GM12878 (cell line): Measurements from ENCODE around the gene TUBA4B. TPM values are rescaled to one million over a fixed set of nuclear protein-coding genes. Genes with fewer than 3 reads are reported as not detected.

Experiments
- ATAC-seq: fragments of 200-7000 bp; cut with Tn5 transposase; 3 replicates; pipeline ENCODE4 v1.9.1; 2020; ENCODE audit warnings: mild to moderate bottlenecking, moderate library complexity
- BruUV-seq: library from RNA; stranded (reverse); fragments of 400-500 nt; replicated peaks from 2 replicates; lab custom pipeline; 2021; lab: Mats Ljungman, UMichigan
- CTCF ChIA-PET: fragments of 300-600 bp; sonication (Branson Sonifier 250); formaldehyde crosslinking; extraction: SDS; loops from one replicate; lab custom pipeline; 2021; ENCODE audit warnings: inconsistent platforms; lab: Yijun Ruan, JAX
- POLR2A ChIA-PET: fragments of 350-600 bp; formaldehyde crosslinking; extraction: SDS; loops from one replicate; lab custom pipeline; 2021; ENCODE audit warnings: inconsistent platforms; lab: Charles Lee
- RAD21 ChIA-PET: fragments of 300-600 bp; sonication (Branson Sonifier 250); formaldehyde crosslinking; loops from one replicate; lab custom pipeline; 2023; ENCODE audit warnings: antibody characterized with exemption; ENCODE audit not compliant: unreplicated experiment; lab: Charles Lee
- SMC1A ChIA-PET: fragments of 300-600 bp; sonication (Branson Sonifier 250); formaldehyde crosslinking; loops from one replicate; lab custom pipeline; 2023; ENCODE audit not compliant: unreplicated experiment, uncharacterized antibody; lab: Charles Lee
- DNase-seq: peaks from one replicate; pipeline ENCODE4 v3.0.0-alpha.2; 2011; ENCODE audit warnings: low read depth, low spot score
- FAIRE-seq: peaks from 3 replicates; lab custom pipeline; 2011; peaks lifted over from hg19 to GRCh38; lab: Jason Lieb, UNC
- H2AFZ ChIP-seq: 2 replicates; pipeline ENCODE4 v1.6.0; 2011; ENCODE audit warnings: low read depth, low read length, control low read depth; ENCODE audit not compliant: control insufficient read depth
- H3K27ac ChIP-seq: 2 replicates; pipeline ENCODE4 v1.5.1; 2011; ENCODE audit warnings: control low read depth; ENCODE audit not compliant: control insufficient read depth, insufficient read depth
- H3K27me3 ChIP-seq, 2 experiments: replicated peaks in 1 of 2; 2 replicates each; pipeline versions ENCODE4 v1.6.0 to v1.6.1; 2011; ENCODE audit warnings: low read length in 1 of 2; ENCODE audit not compliant: control insufficient read depth in 2 of 2, insufficient read depth in 2 of 2
- H3K36me3 ChIP-seq, 2 experiments: 2 replicates each; pipeline ENCODE4 v1.5.1; 2011; ENCODE audit warnings: low read length in 1 of 2; ENCODE audit not compliant: control insufficient read depth in 2 of 2, insufficient read depth in 2 of 2
- H3K4me1 ChIP-seq: 2 replicates; pipeline ENCODE4 v1.6.1; 2011; ENCODE audit warnings: mild to moderate bottlenecking, low read length, moderate library complexity, mixed read lengths; ENCODE audit not compliant: control insufficient read depth, insufficient read depth
- H3K4me2 ChIP-seq: 2 replicates; pipeline ENCODE4 v1.6.0; 2011; ENCODE audit warnings: control low read depth; ENCODE audit not compliant: control insufficient read depth, insufficient read depth
- H3K4me3 ChIP-seq: fragments of 200-600 bp; sonication (generic); 2 replicates; pipeline ENCODE4 v1.5.1; 2016
- H3K79me2 ChIP-seq: 2 replicates; pipeline ENCODE4 v1.6.0; 2011; ENCODE audit warnings: low read length; ENCODE audit not compliant: control insufficient read depth, insufficient read depth
- H3K9ac ChIP-seq: 2 replicates; pipeline ENCODE4 v1.8.0; 2011; ENCODE audit warnings: low read length, control low read depth, mixed read lengths; ENCODE audit not compliant: control insufficient read depth, insufficient read depth
- H3K9me3 ChIP-seq: replicated peaks from 3 replicates; pipeline ENCODE4 v1.5.1; 2011; ENCODE audit warnings: mild to moderate bottlenecking, low read length; ENCODE audit not compliant: control insufficient read depth, insufficient read depth
- H4K20me1 ChIP-seq: 2 replicates; pipeline ENCODE4 v1.6.0; 2011; ENCODE audit not compliant: control insufficient read depth, insufficient read depth
- CEBPB ChIP-seq, 2 experiments: fragments of 150-350 bp in 1 of 2; IDR thresholded peaks; 2 replicates each; pipeline ENCODE4 v1.6.1; 2012 to 2014; ENCODE audit warnings: low read depth in 2 of 2, low read length in 2 of 2, borderline replicate concordance in 1 of 2, inconsistent platforms in 1 of 2
- RUNX3 ChIP-seq: IDR thresholded peaks from 2 replicates; pipeline ENCODE4 v1.6.1; 2012; ENCODE audit warnings: low read length, inconsistent platforms
- WGBS: methylation state at CpG from one replicate; pipeline ENCODE4 v1.1.6; 2016; ENCODE audit warnings: low lambda C conversion rate; ENCODE audit not compliant: insufficient replicate concordance, insufficient coverage; ENCODE audit errors: missing lambda C conversion rate; 5-methylcytosine and 5-hydroxymethylcytosine counted together
- in situ Hi-C: fragments of 300-500 bp; cut with MboI; formaldehyde crosslinking; loops from 9 replicates; pipeline ENCODE4 v1.14.3; 2018; ENCODE audit warnings: mixed read lengths
- intact Hi-C: fragments of 100-400 bp; cut with micrococcal nuclease; formaldehyde crosslinking; loops from one replicate; pipeline ENCODE4 v1.14.2; 2022; ENCODE audit not compliant: unreplicated experiment
- polyA plus RNA-seq, 11 experiments: library from polyadenylated mRNA; depleted of rRNA in 4 of 11; unstranded in 6 of 11; stranded (reverse) in 5 of 11; fragments of >200 nt; fragmentation: Nextera tagmentation in 4 of 11; fragmentation: Illumina TruSeq in 1 of 11; extraction: Ambion mirVana in 4 of 11; extraction: Trizol in 1 of 11; gene quantifications; 1 replicate in 1 of 11; 2 replicates in 10 of 11; pipeline versions ENCODE4 v1.2.1 to v1.2.3, GENCODE V29; 2011 to 2016; ENCODE audit warnings: inconsistent platforms in 2 of 11, missing spikeins in 2 of 11, low read depth in 1 of 11
- total RNA-seq, 4 experiments: library from RNA; depleted of rRNA in 3 of 4; stranded (reverse); fragments of >200 nt in 3 of 4; fragmentation: Illumina TruSeq in 1 of 4; extraction: Trizol in 1 of 4; gene quantifications; 2 replicates each; pipeline versions ENCODE4 v1.2.1 to v1.2.3, GENCODE V29; 2013 to 2021
- TF ChIP-seq, protein P1 (sequence below): fragments of 450-650 bp; IDR thresholded peaks from 2 replicates; pipeline ENCODE4 v1.6.1; 2017; ENCODE audit warnings: mild to moderate bottlenecking, moderate library complexity
- TF ChIP-seq, protein P2 (sequence below): fragments of 450-650 bp; formaldehyde crosslinking; IDR thresholded peaks from 2 replicates; pipeline ENCODE4 v1.4.0; 2022; ENCODE audit warnings: mild to moderate bottlenecking, moderate library complexity

The TUBA4B gene
- total and polyA plus RNA-seq, 10 of the 15 experiments (the other 5 are each of a cell fraction or from before 2014, with no cell fraction given) = 0.07 TPM; not detected in 9

DNA sequence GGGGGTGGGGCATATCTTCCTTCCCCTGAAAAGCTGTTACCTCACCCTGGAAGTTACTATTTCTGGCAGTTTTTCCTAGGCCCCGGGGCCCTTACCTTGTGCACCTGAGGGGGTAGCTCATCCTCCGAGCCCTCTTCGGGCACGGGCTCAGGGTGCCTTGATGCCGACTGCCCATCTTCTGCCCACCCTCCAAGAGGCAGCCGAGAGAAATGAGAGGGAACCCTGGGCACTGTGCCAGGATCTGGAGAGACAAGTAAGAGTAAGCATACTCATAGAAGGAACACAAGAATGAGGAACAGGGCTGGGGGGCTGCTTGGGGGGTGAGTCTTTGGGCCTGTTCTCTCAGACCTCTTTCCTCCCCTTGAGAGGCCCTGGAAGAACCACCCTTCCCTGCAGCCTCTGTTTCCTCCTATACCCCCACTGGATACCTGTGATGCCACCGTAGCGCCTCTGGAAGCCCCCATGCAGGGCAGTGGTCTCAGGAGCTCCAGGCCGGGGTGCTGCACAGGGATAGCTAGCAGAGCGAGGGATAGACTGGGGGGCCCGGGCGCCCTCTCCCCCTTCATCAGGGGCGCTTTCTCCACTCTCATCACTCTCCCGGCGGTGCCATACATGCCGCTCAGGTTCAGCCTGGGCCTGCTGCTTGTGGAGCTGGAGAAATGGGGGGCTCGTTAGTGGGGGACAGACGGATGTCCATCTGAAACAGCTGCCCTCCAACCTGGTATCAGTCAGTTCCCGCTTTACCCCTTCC, 32.2 kb upstream of the TUBA4B start:
- H3K79me2 ChIP-seq = peaks cover 14% of the 10 kb centered on the region
- no peak overlapping the region for H3K27ac ChIP-seq
- ChIA-PET SMC1A (interaction anchor here (1.1 kb wide), 1 partner anchor 11 kb away, joined by 3 read pairs; no protein-coding TSS in a partner anchor), RAD21 (interaction anchor here (0.7 kb wide), 1 partner anchor 57 kb away, joined by 3 read pairs; no protein-coding TSS in a partner anchor), POLR2A (interaction anchor here (0.7 kb wide), 1 partner anchor 8 kb away, joined by 4 read pairs; no protein-coding TSS in a partner anchor), CTCF (interaction anchor here (0.9 kb wide), 1 partner anchor 25 kb away, joined by 3 read pairs; no protein-coding TSS in a partner anchor)
- DNase-seq (no peak), FAIRE-seq (no peak), ATAC-seq (no peak)
- peaks cover 14 to 30% of the 10 kb centered on the region in 2 experiments for H3K36me3 ChIP-seq
- H3K4me2 ChIP-seq = no peak overlapping the region
- no peaks in the 10 kb centered on the region; the same call in 1 of the 2 replicates for H4K20me1 ChIP-seq
- BruUV-seq = no TSS peak
- no peaks in the 10 kb centered on the region for H3K27me3 ChIP-seq
- no peaks in the 10 kb centered on the region for H3K9me3 ChIP-seq
- 95% methylated on average over 19 of the region's 19 CpGs for WGBS
- in situ Hi-C loops = no loop called here
- peaks cover 16% of the 10 kb centered on the region for H3K4me1 ChIP-seq
- TF ChIP-seq, protein P1, sequence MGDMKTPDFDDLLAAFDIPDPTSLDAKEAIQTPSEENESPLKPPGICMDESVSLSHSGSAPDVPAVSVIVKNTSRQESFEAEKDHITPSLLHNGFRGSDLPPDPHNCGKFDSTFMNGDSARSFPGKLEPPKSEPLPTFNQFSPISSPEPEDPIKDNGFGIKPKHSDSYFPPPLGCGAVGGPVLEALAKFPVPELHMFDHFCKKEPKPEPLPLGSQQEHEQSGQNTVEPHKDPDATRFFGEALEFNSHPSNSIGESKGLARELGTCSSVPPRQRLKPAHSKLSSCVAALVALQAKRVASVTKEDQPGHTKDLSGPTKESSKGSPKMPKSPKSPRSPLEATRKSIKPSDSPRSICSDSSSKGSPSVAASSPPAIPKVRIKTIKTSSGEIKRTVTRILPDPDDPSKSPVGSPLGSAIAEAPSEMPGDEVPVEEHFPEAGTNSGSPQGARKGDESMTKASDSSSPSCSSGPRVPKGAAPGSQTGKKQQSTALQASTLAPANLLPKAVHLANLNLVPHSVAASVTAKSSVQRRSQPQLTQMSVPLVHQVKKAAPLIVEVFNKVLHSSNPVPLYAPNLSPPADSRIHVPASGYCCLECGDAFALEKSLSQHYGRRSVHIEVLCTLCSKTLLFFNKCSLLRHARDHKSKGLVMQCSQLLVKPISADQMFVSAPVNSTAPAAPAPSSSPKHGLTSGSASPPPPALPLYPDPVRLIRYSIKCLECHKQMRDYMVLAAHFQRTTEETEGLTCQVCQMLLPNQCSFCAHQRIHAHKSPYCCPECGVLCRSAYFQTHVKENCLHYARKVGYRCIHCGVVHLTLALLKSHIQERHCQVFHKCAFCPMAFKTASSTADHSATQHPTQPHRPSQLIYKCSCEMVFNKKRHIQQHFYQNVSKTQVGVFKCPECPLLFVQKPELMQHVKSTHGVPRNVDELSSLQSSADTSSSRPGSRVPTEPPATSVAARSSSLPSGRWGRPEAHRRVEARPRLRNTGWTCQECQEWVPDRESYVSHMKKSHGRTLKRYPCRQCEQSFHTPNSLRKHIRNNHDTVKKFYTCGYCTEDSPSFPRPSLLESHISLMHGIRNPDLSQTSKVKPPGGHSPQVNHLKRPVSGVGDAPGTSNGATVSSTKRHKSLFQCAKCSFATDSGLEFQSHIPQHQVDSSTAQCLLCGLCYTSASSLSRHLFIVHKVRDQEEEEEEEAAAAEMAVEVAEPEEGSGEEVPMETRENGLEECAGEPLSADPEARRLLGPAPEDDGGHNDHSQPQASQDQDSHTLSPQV = no peak
- no peak for TF ChIP-seq RUNX3
- TF ChIP-seq, protein P2, sequence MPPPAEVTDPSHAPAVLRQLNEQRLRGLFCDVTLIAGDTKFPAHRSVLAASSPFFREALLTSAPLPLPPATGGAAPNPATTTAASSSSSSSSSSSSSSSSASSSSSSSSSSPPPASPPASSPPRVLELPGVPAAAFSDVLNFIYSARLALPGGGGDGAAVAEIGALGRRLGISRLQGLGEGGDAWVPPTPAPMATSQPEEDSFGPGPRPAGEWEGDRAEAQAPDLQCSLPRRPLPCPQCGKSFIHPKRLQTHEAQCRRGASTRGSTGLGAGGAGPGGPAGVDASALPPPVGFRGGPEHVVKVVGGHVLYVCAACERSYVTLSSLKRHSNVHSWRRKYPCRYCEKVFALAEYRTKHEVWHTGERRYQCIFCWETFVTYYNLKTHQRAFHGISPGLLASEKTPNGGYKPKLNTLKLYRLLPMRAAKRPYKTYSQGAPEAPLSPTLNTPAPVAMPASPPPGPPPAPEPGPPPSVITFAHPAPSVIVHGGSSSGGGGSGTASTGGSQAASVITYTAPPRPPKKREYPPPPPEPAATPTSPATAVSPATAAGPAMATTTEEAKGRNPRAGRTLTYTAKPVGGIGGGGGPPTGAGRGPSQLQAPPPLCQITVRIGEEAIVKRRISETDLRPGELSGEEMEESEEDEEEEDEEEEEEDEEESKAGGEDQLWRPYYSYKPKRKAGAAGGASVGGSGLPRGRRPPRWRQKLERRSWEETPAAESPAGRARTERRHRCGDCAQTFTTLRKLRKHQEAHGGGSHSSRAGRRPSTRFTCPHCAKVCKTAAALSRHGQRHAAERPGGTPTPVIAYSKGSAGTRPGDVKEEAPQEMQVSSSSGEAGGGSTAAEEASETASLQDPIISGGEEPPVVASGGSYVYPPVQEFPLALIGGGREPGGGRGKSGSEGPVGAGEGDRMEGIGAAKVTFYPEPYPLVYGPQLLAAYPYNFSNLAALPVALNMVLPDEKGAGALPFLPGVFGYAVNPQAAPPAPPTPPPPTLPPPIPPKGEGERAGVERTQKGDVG (CRISPR knock-in tag) = no peak
- TF ChIP-seq CEBPB (IDR thresholded peaks at IDR 0.05; ENCODE audit: borderline replicate concordance in 1 of 2, low read depth in 2 of 2, low read length in 2 of 2) = no peak
- H2AFZ ChIP-seq = no peak overlapping the region
- no peak overlapping the region for H3K4me3 ChIP-seq
- intact Hi-C loops = no loop called here
- H3K9ac ChIP-seq = no peak overlapping the region
